Heart left ventricle (tissue), 13 donors: ENCODE results near the gene WDR6.

Experiments
- CTCF ChIP-seq, 12 donors: fragments of 200-600 bp; sonication (generic) in 4 of 12; IDR thresholded peaks; one replicate each; pipeline versions ENCODE4 v1.5.0 to v1.8.0; 2018 to 2022; ENCODE audit warnings: antibody characterized with exemption in 12 of 12, mild to moderate bottlenecking in 5 of 12
- POLR2A ChIP-seq, 2 donors: fragments of 450-650 bp; IDR thresholded peaks; one replicate each; pipeline ENCODE4 v1.6.1; 2017; ENCODE audit warnings: antibody characterized with exemption in 2 of 2, mild to moderate bottlenecking in 2 of 2, moderate library complexity in 2 of 2
- donor health status: ischemic (EF 13 %, LVEDD 7.1; RV severe dilation, severe dysfunction).
- donor health status: DM: no; HTN: yes; CAD: no.
- donor health status: DM: no; HTN: no; CAD: no.
- donor health status: ischemic (EF 25% LVEDD 6.9; RV normal size, moderate dysfunction).
- donor health status: ischemic (EF 25% LVEDD 5.7; RV mildly dilated, moderate dysfunction).
- donor health status: ischemic (EF 35%, LVEDD 5.7; RV mildly dilated, moderate dysfunction).
- donor health status: nonischemic (EF 11% LVEDD 7.7; RV severe dilation, severe dysfunction).
- donor health status: DM: yes; HTN: yes; CAD: no.
- donor health status: PGD.
- donor health status: ischemic (EF 29% LVEDD 5.4; RV normal size, mild dysfunction).
- donor health status: nonischemic (EF 23%, LVEDD 6.1; RV moderate dilation, normal function).

DNA sequence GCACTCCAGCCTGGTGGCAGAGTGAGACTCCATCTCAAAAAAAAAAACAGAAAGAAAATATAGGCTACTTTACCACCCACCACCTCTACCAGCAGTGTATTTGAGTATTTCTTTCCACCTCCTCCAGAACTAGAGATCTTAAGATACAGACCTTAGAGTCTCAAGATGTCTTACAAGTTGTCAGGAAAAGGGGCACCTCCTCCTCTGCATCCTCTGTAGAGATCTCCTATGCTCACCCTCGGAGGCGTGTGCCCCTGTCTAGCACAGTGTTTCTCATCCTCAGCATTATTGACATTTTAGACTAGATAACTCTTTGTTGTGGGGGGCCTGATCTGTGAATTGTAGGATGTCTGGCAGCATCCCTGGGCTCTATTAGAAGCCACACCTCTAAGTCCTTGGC, 44.9 kb upstream of the WDR6 start:
- no peak for TF ChIP-seq POLR2A (IDR thresholded peaks at IDR 0.05)
- TF ChIP-seq CTCF (IDR thresholded peaks at IDR 0.05), result no peak
